Measurements from ENCODE around the gene ZNF212. TPM values are rescaled to one million over a fixed set of nuclear protein-coding genes. Genes with fewer than 3 reads are reported as not detected.
A peak's percentile ranks its signal among the peaks of the same experiment; 100 is the strongest.

The ZNF212 gene
- total RNA-seq: 10 to 100 TPM in 1 of 3 donors, 1 to 10 TPM in 2; 4.3 to 12.4 (median 9.8) TPM

- Histone ChIP-seq H3K4me1 (peaks cover 0 to 10% of the 10 kb centered on the region in 2 donors), H3K36me3 (no peaks in the 10 kb centered on the region), H3K27ac (peak within 1 kb of the TSS; percentile 81 to 82), H3K27me3 (no peaks in the 10 kb centered on the region), H3K9me3 (peaks cover 0 to 6% of the 10 kb centered on the region in 2 donors), H3K4me3 (peak within 1 kb of the TSS; percentile 93 to 99 (median 98))
- TF ChIP-seq POLR2AphosphoS5 (IDR thresholded peaks at IDR 0.05): peak in 2 of 3 donors; percentile 56 to 73
- TF ChIP-seq POLR2A (IDR thresholded peaks at IDR 0.05): peak; percentile 24
- TF ChIP-seq CTCF (IDR thresholded peaks at IDR 0.05): peak; percentile 61 to 80 (median 70)
- peak; percentile 87 to 91 for DNase-seq (ENCODE audit: low spot score in 2 of 2)
- intact Hi-C loops (cut with DNase I; ENCODE audit: low total_unique reads): no loop called here
Observed at GRCh38 chr7:149239345-149240143, at the start of gene ZNF212. TSS of gene ZNF212 (plus strand) at chr7:149239651. CDS start at chr7:149239779, 128 bp downstream.

GRCh38 chr7:149191851-149192250 is 47.6 kb upstream of the ZNF212 start:
- TF ChIP-seq POLR2A (IDR thresholded peaks at IDR 0.05): no peak
- TF ChIP-seq CTCF (IDR thresholded peaks at IDR 0.05): no peak
- TF ChIP-seq POLR2AphosphoS5 (IDR thresholded peaks at IDR 0.05): no peak
- peaks cover 6% of the 10 kb centered on the region in 2 donors for H3K4me1 ChIP-seq
- H3K9me3 ChIP-seq: no peaks in the 10 kb centered on the region
- intact Hi-C loops (cut with DNase I; ENCODE audit: low total_unique reads): no loop called here
- DNase-seq (ENCODE audit: low spot score in 2 of 2): no peak
- no peak overlapping the region for H3K27ac ChIP-seq
- H3K36me3 ChIP-seq: no peaks in the 10 kb centered on the region
- H3K27me3 ChIP-seq: no peaks in the 10 kb centered on the region
- H3K4me3 ChIP-seq: no peak overlapping the region

- Histone ChIP-seq H3K27me3 (no peaks in the 10 kb centered on the region), H3K4me3 (peak overlapping the region; percentile 73 to 83 (median 74)), H3K27ac (peak overlapping the region; percentile 83 to 93), H3K36me3 (peaks cover 9% of the 10 kb centered on the region), H3K9me3 (no peaks in the 10 kb centered on the region), H3K4me1 (peaks cover 6 to 9% of the 10 kb centered on the region in 2 donors)
- intact Hi-C loops (cut with DNase I; ENCODE audit: low total_unique reads): no loop called here
- no peak for TF ChIP-seq POLR2A (IDR thresholded peaks at IDR 0.05)
- TF ChIP-seq CTCF (IDR thresholded peaks at IDR 0.05): no peak
- no peak for TF ChIP-seq POLR2AphosphoS5 (IDR thresholded peaks at IDR 0.05)
- DNase-seq (ENCODE audit: low spot score in 2 of 2): no peak
Observed at GRCh38 chr7:149194799-149195179, 44.7 kb upstream of the ZNF212 start.

- peak; percentile 84 to 93 for DNase-seq (ENCODE audit: low spot score in 2 of 2)
- peaks cover 9% of the 10 kb centered on the region for H3K36me3 ChIP-seq
- H3K27ac ChIP-seq: peak within 1 kb of the TSS; percentile 83 to 93
- no peaks in the 10 kb centered on the region for H3K9me3 ChIP-seq
- no peaks in the 10 kb centered on the region for H3K27me3 ChIP-seq
- intact Hi-C loops (cut with DNase I; ENCODE audit: low total_unique reads): no loop called here
- H3K4me3 ChIP-seq: peak within 1 kb of the TSS; percentile 73 to 83 (median 74)
- peaks cover 6 to 9% of the 10 kb centered on the region in 2 donors for H3K4me1 ChIP-seq
- TF ChIP-seq POLR2A (IDR thresholded peaks at IDR 0.05) (no peak), CTCF (IDR thresholded peaks at IDR 0.05) (peak in 2 of 3 donors; percentile 52 to 55), POLR2AphosphoS5 (IDR thresholded peaks at IDR 0.05) (peak; percentile 34 to 69 (median 65))
Observed at GRCh38 chr7:149195180-149196150, 44.0 kb upstream of the ZNF212 start, which contains the start of gene ZNF282. TSS of gene ZNF282 (plus strand) at chr7:149195546. CDS start at chr7:149195590, 44 bp downstream.

Data from breast epithelium (tissue), 4 donors.